DOHH2 (cell line): ENCODE results near the gene IMP3.
A peak's percentile ranks its signal among the peaks of the same experiment; 100 is the strongest.

Source experiments
- H3F3A ChIP-seq: fragments of 200-600 bp; sonication (generic), shearing (Covaris generic); 2 replicates; pipeline ENCODE4 v1.6.0; 2016; ENCODE audit warnings: antibody characterized with exemption, mild to moderate bottlenecking; ENCODE audit not compliant: control insufficient read depth, insufficient read depth
- H3K27ac ChIP-seq: fragments of 200-600 bp; sonication (generic); 2 replicates; pipeline ENCODE4 v1.5.1; 2014; ENCODE audit warnings: low read depth, mild to moderate bottlenecking, low read length, moderate library complexity
- H3K27me3 ChIP-seq: fragments of 200-600 bp; sonication (generic); 2 replicates; pipeline ENCODE4 v1.6.1; 2014; ENCODE audit warnings: mild to moderate bottlenecking, low read length, mixed read lengths; ENCODE audit not compliant: control insufficient read depth
- H3K36me3 ChIP-seq: fragments of 200-600 bp; sonication (generic); 2 replicates; pipeline ENCODE4 v1.6.1; 2014; ENCODE audit warnings: mild to moderate bottlenecking, low read length, moderate library complexity, mixed read lengths; ENCODE audit not compliant: control insufficient read depth
- H3K4me1 ChIP-seq: fragments of 200-600 bp; sonication (generic); 2 replicates; pipeline ENCODE4 v1.6.1; 2014; ENCODE audit warnings: mild to moderate bottlenecking, low read length, mixed read lengths; ENCODE audit not compliant: control insufficient read depth
- H3K4me2 ChIP-seq: fragments of 200-600 bp; sonication (generic); 2 replicates; pipeline ENCODE4 v1.6.0; 2014; ENCODE audit warnings: mild to moderate bottlenecking, low read length, moderate library complexity
- H3K4me3 ChIP-seq: fragments of 200-600 bp; sonication (generic); 2 replicates; pipeline ENCODE4 v1.5.1; 2014; ENCODE audit warnings: mild to moderate bottlenecking, low read length, mixed read lengths
- H3K79me2 ChIP-seq: fragments of 200-600 bp; sonication (generic); 2 replicates; pipeline ENCODE4 v1.6.1; 2014; ENCODE audit warnings: mild to moderate bottlenecking, low read length, mixed read lengths; ENCODE audit not compliant: control insufficient read depth
- H3K9me2 ChIP-seq: fragments of 200-600 bp; sonication (generic); replicated peaks from 2 replicates; pipeline ENCODE4 v1.6.1; 2014; ENCODE audit warnings: mild to moderate bottlenecking, low read length, mixed read lengths; ENCODE audit not compliant: control insufficient read depth
- H3K9me3 ChIP-seq: fragments of 200-600 bp; sonication (generic); 2 replicates; pipeline ENCODE4 v1.6.1; 2014; ENCODE audit warnings: antibody characterized with exemption, low read length, mixed read lengths; ENCODE audit not compliant: control insufficient read depth, insufficient read depth
- H4K20me1 ChIP-seq: fragments of 200-600 bp; sonication (generic); 2 replicates; pipeline ENCODE4 v1.6.0; 2014; ENCODE audit warnings: low read depth, mild to moderate bottlenecking, antibody characterized with exemption, low read length, moderate library complexity; ENCODE audit not compliant: control insufficient read depth, insufficient read depth
- CTCF ChIP-seq: fragments of 200-600 bp; sonication (generic); IDR thresholded peaks from one replicate; pipeline ENCODE4 v1.5.1; 2014; ENCODE audit warnings: antibody characterized with exemption, mild to moderate bottlenecking, low read depth, low read length; ENCODE audit not compliant: poor library complexity, severe bottlenecking
- EZH2phosphoT487 ChIP-seq: fragments of 200-600 bp; sonication (generic); IDR thresholded peaks from 2 replicates; pipeline ENCODE4 v1.6.1; 2017; ENCODE audit warnings: borderline replicate concordance, mild to moderate bottlenecking, antibody characterized with exemption, low read length, moderate library complexity, mixed read lengths

The IMP3 gene

DNA sequence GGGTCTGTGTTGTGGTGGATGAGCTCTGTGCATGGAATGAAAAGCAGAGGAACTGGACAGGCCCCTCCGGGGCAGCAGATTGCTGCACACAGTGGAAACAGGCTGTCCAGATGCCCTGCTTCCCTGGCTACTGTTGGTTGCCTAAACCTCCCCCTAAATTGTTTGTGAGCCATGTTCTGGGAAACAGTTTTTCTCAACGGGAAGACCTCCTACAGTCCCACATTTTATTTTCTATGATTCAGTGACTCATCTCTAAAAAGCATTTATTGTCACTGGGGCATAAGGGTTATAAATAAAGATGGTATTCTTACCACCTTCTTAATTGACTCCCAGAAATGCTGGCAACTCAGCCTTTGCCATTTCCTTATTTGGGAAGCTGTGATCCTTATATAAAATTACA is 40.6 kb downstream of the IMP3 start:
- Histone ChIP-seq H3K4me1 (no peaks in the 10 kb centered on the region), H3F3A (no peaks in the 10 kb centered on the region), H3K79me2 (no peaks in the 10 kb centered on the region), H3K9me3 (no peaks in the 10 kb centered on the region), H3K4me3 (no peak overlapping the region), H3K4me2 (no peak overlapping the region), H4K20me1 (no peaks in the 10 kb centered on the region), H3K36me3 (peaks cover 48% of the 10 kb centered on the region), H3K27ac (no peak overlapping the region), H3K9me2 (no peaks in the 10 kb centered on the region), H3K27me3 (no peaks in the 10 kb centered on the region)
- no peak for TF ChIP-seq CTCF
- no peak for TF ChIP-seq EZH2phosphoT487

DNA sequence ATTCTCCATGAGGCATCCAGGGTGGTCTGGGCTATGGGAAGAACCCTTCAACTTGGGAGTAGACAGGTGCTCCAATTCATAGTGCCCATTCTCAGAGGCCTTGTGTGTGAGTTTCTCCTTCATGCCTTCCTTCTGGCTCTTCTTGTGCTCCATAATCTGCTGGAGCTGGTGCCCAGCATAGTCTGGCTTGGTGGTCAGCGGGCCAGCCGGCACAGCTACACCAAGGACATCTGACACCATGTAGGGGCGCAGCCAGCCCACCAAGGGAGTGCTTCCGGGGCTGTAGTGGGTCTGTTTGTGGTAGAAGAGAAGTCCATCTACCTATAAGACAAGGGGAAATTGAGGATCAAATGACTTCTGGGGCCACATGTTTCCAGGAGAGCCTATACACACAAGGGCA is 41.7 kb downstream of the IMP3 start:
- no peaks in the 10 kb centered on the region for H3F3A ChIP-seq
- no peaks in the 10 kb centered on the region for H3K9me3 ChIP-seq
- no peaks in the 10 kb centered on the region for H3K9me2 ChIP-seq
- H3K79me2 ChIP-seq = no peaks in the 10 kb centered on the region
- H3K27ac ChIP-seq = no peak overlapping the region
- no peak overlapping the region for H3K4me3 ChIP-seq
- H4K20me1 ChIP-seq = no peaks in the 10 kb centered on the region
- peaks cover 48% of the 10 kb centered on the region for H3K36me3 ChIP-seq
- TF ChIP-seq CTCF (no peak), EZH2phosphoT487 (no peak)
- H3K27me3 ChIP-seq = no peaks in the 10 kb centered on the region
- H3K4me1 ChIP-seq = no peaks in the 10 kb centered on the region
- H3K4me2 ChIP-seq = no peak overlapping the region

GRCh38 chr15:75597667-75598341 is 42.2 kb downstream of the IMP3 start:
- H3K4me2 ChIP-seq = no peak overlapping the region
- peaks cover 48% of the 10 kb centered on the region for H3K36me3 ChIP-seq

More at GRCh38 chr15:75597667-75598341, 42.2 kb downstream of the IMP3 start:
- Histone ChIP-seq H3K79me2 (no peaks in the 10 kb centered on the region), H3K4me3 (no peak overlapping the region), H3K9me3 (no peaks in the 10 kb centered on the region), H3K27ac (no peak overlapping the region), H3K4me1 (no peaks in the 10 kb centered on the region), H3F3A (no peaks in the 10 kb centered on the region), H3K9me2 (no peaks in the 10 kb centered on the region), H3K27me3 (no peaks in the 10 kb centered on the region), H4K20me1 (no peaks in the 10 kb centered on the region)
- TF ChIP-seq EZH2phosphoT487 = no peak
- peak; percentile 47 for TF ChIP-seq CTCF
